ENCODE data around the gene LIN7C.
"Not testable (repeated sequence)": the region's sequence is repeated elsewhere in the genome, so short reads cannot be mapped to it uniquely, and the experiment has no call there.

The LIN7C gene

GRCh38 chr11:27526535-27526934 is 20.0 kb upstream of the LIN7C start:
- H3K4me1 ChIP-seq (ENCODE audit: control insufficient read depth, insufficient read depth, low read length): no peaks in the 10 kb centered on the region
- peaks cover 5% of the 10 kb centered on the region for H3K27me3 ChIP-seq (ENCODE audit: control insufficient read depth, insufficient read depth, low read length)
- H3K4me3 ChIP-seq (ENCODE audit: low read depth, low read length): no peak overlapping the region
- no peaks in the 10 kb centered on the region for H3K36me3 ChIP-seq (ENCODE audit: control insufficient read depth, insufficient read depth, low read length)
- H3K9ac ChIP-seq (ENCODE audit: low read depth, low read length): no peak overlapping the region
- no peaks in the 10 kb centered on the region for H3K9me3 ChIP-seq (ENCODE audit: control insufficient read depth, insufficient read depth, low read length)

- Histone ChIP-seq H3K9me3 (ENCODE audit: control insufficient read depth, insufficient read depth, low read length) (no peaks in the 10 kb centered on the region), H3K4me1 (ENCODE audit: control insufficient read depth, insufficient read depth, low read length) (no peaks in the 10 kb centered on the region), H3K9ac (ENCODE audit: low read depth, low read length) (no peak overlapping the region), H3K27me3 (ENCODE audit: control insufficient read depth, insufficient read depth, low read length) (peaks cover 7% of the 10 kb centered on the region), H3K36me3 (ENCODE audit: control insufficient read depth, insufficient read depth, low read length) (no peaks in the 10 kb centered on the region), H3K4me3 (ENCODE audit: low read depth, low read length) (no peak overlapping the region)
Observed at GRCh38 chr11:27525824-27526516, 19.4 kb upstream of the LIN7C start.

- Histone ChIP-seq H3K36me3 (ENCODE audit: control insufficient read depth, insufficient read depth, low read length) (no peaks in the 10 kb centered on the region), H3K9ac (ENCODE audit: low read depth, low read length) (no peak overlapping the region), H3K4me3 (ENCODE audit: low read depth, low read length) (no peak overlapping the region), H3K9me3 (ENCODE audit: control insufficient read depth, insufficient read depth, low read length) (no peaks in the 10 kb centered on the region), H3K27me3 (ENCODE audit: control insufficient read depth, insufficient read depth, low read length) (peaks cover 8% of the 10 kb centered on the region), H3K4me1 (ENCODE audit: control insufficient read depth, insufficient read depth, low read length) (no peaks in the 10 kb centered on the region)
Observed at GRCh38 chr11:27524155-27524554, 17.6 kb upstream of the LIN7C start.

GRCh38 chr11:27520226-27520625 is 13.7 kb upstream of the LIN7C start:
- no peaks in the 10 kb centered on the region for H3K36me3 ChIP-seq (ENCODE audit: control insufficient read depth, insufficient read depth, low read length)
- H3K4me3 ChIP-seq (ENCODE audit: low read depth, low read length): no peak overlapping the region
- no peaks in the 10 kb centered on the region for H3K4me1 ChIP-seq (ENCODE audit: control insufficient read depth, insufficient read depth, low read length)
- no peaks in the 10 kb centered on the region for H3K9me3 ChIP-seq (ENCODE audit: control insufficient read depth, insufficient read depth, low read length)
- no peak overlapping the region for H3K9ac ChIP-seq (ENCODE audit: low read depth, low read length)
- peaks cover 16% of the 10 kb centered on the region for H3K27me3 ChIP-seq (ENCODE audit: control insufficient read depth, insufficient read depth, low read length)

GRCh38 chr11:27518518-27518917 is 11.9 kb upstream of the LIN7C start:
- no peaks in the 10 kb centered on the region for H3K9me3 ChIP-seq (ENCODE audit: control insufficient read depth, insufficient read depth, low read length)
- H3K27me3 ChIP-seq (ENCODE audit: control insufficient read depth, insufficient read depth, low read length): peaks cover 16% of the 10 kb centered on the region
- H3K4me1 ChIP-seq (ENCODE audit: control insufficient read depth, insufficient read depth, low read length): no peaks in the 10 kb centered on the region
- H3K9ac ChIP-seq (ENCODE audit: low read depth, low read length): no peak overlapping the region
- H3K4me3 ChIP-seq (ENCODE audit: low read depth, low read length): no peak overlapping the region
- H3K36me3 ChIP-seq (ENCODE audit: control insufficient read depth, insufficient read depth, low read length): no peaks in the 10 kb centered on the region

GRCh38 chr11:27517490-27517889 is 10.9 kb upstream of the LIN7C start:
- H3K9ac ChIP-seq (ENCODE audit: low read depth, low read length); H3K9me3 ChIP-seq (ENCODE audit: control insufficient read depth, insufficient read depth, low read length): not testable (repeated sequence)

GRCh38 chr11:27514558-27514957 is 8.0 kb upstream of the LIN7C start:
- H3K9ac ChIP-seq (ENCODE audit: low read depth, low read length): no peak overlapping the region
- H3K36me3 ChIP-seq (ENCODE audit: control insufficient read depth, insufficient read depth, low read length): no peaks in the 10 kb centered on the region
- H3K4me1 ChIP-seq (ENCODE audit: control insufficient read depth, insufficient read depth, low read length): no peaks in the 10 kb centered on the region
- H3K9me3 ChIP-seq (ENCODE audit: control insufficient read depth, insufficient read depth, low read length): no peaks in the 10 kb centered on the region
- H3K4me3 ChIP-seq (ENCODE audit: low read depth, low read length): no peak overlapping the region
- H3K27me3 ChIP-seq (ENCODE audit: control insufficient read depth, insufficient read depth, low read length): peaks cover 10% of the 10 kb centered on the region

More at GRCh38 chr11:27517490-27517889, 10.9 kb upstream of the LIN7C start:
- not testable (repeated sequence) for H3K4me3 ChIP-seq (ENCODE audit: low read depth, low read length); H3K36me3 ChIP-seq (ENCODE audit: control insufficient read depth, insufficient read depth, low read length); H3K4me1 ChIP-seq (ENCODE audit: control insufficient read depth, insufficient read depth, low read length)
- H3K27me3 ChIP-seq (ENCODE audit: control insufficient read depth, insufficient read depth, low read length): peaks cover 16% of the 10 kb centered on the region

GRCh38 chr11:27514076-27514475 is 7.5 kb upstream of the LIN7C start:
- no peaks in the 10 kb centered on the region for H3K9me3 ChIP-seq (ENCODE audit: control insufficient read depth, insufficient read depth, low read length)

GRCh38 chr11:27513389-27513788 is 6.8 kb upstream of the LIN7C start:
- H3K36me3 ChIP-seq (ENCODE audit: control insufficient read depth, insufficient read depth, low read length): no peaks in the 10 kb centered on the region
- H3K9me3 ChIP-seq (ENCODE audit: control insufficient read depth, insufficient read depth, low read length): no peaks in the 10 kb centered on the region
- no peaks in the 10 kb centered on the region for H3K4me1 ChIP-seq (ENCODE audit: control insufficient read depth, insufficient read depth, low read length)
- no peak overlapping the region for H3K9ac ChIP-seq (ENCODE audit: low read depth, low read length)
- no peak overlapping the region for H3K4me3 ChIP-seq (ENCODE audit: low read depth, low read length)
- H3K27me3 ChIP-seq (ENCODE audit: control insufficient read depth, insufficient read depth, low read length): peaks cover 8% of the 10 kb centered on the region

More at GRCh38 chr11:27514076-27514475, 7.5 kb upstream of the LIN7C start:
- Histone ChIP-seq H3K4me3 (ENCODE audit: low read depth, low read length) (no peak overlapping the region), H3K9ac (ENCODE audit: low read depth, low read length) (no peak overlapping the region), H3K36me3 (ENCODE audit: control insufficient read depth, insufficient read depth, low read length) (no peaks in the 10 kb centered on the region), H3K27me3 (ENCODE audit: control insufficient read depth, insufficient read depth, low read length) (peaks cover 8% of the 10 kb centered on the region), H3K4me1 (ENCODE audit: control insufficient read depth, insufficient read depth, low read length) (no peaks in the 10 kb centered on the region)

GRCh38 chr11:27512238-27512637 is 5.7 kb upstream of the LIN7C start:
- Histone ChIP-seq H3K9ac (ENCODE audit: low read depth, low read length) (no peak overlapping the region), H3K27me3 (ENCODE audit: control insufficient read depth, insufficient read depth, low read length) (peaks cover 2% of the 10 kb centered on the region), H3K36me3 (ENCODE audit: control insufficient read depth, insufficient read depth, low read length) (no peaks in the 10 kb centered on the region), H3K9me3 (ENCODE audit: control insufficient read depth, insufficient read depth, low read length) (no peaks in the 10 kb centered on the region), H3K4me1 (ENCODE audit: control insufficient read depth, insufficient read depth, low read length) (no peaks in the 10 kb centered on the region), H3K4me3 (ENCODE audit: low read depth, low read length) (no peak overlapping the region)

GRCh38 chr11:27509908-27510307 is 3.3 kb upstream of the LIN7C start:
- H3K4me1 ChIP-seq (ENCODE audit: control insufficient read depth, insufficient read depth, low read length): no peaks in the 10 kb centered on the region
- H3K9me3 ChIP-seq (ENCODE audit: control insufficient read depth, insufficient read depth, low read length): no peaks in the 10 kb centered on the region
- no peak overlapping the region for H3K4me3 ChIP-seq (ENCODE audit: low read depth, low read length)
- H3K9ac ChIP-seq (ENCODE audit: low read depth, low read length): no peak overlapping the region
- H3K27me3 ChIP-seq (ENCODE audit: control insufficient read depth, insufficient read depth, low read length): no peaks in the 10 kb centered on the region
- H3K36me3 ChIP-seq (ENCODE audit: control insufficient read depth, insufficient read depth, low read length): peaks cover 4% of the 10 kb centered on the region

GRCh38 chr11:27507557-27508322 is 1.2 kb upstream of the LIN7C start:
- no peak overlapping the region for H3K4me3 ChIP-seq (ENCODE audit: low read depth, low read length)
- peaks cover 4% of the 10 kb centered on the region for H3K36me3 ChIP-seq (ENCODE audit: control insufficient read depth, insufficient read depth, low read length)
- no peaks in the 10 kb centered on the region for H3K9me3 ChIP-seq (ENCODE audit: control insufficient read depth, insufficient read depth, low read length)
- H3K4me1 ChIP-seq (ENCODE audit: control insufficient read depth, insufficient read depth, low read length): no peaks in the 10 kb centered on the region
- H3K27me3 ChIP-seq (ENCODE audit: control insufficient read depth, insufficient read depth, low read length): no peaks in the 10 kb centered on the region
- peak overlapping the region; percentile 94 for H3K9ac ChIP-seq (ENCODE audit: low read depth, low read length)

Measured in iPS-15b (cell line).